LNCaP clone FGC (cell line): ENCODE results near the gene NTMT2.

Experiments used
- DNase-seq: peaks from one replicate; pipeline ENCODE4 v3.0.0-alpha.2; 2011; ENCODE audit warnings: low read depth
- H3K4me3 ChIP-seq: 2 replicates; pipeline ENCODE4 v1.5.1; 2011; ENCODE audit warnings: mild to moderate bottlenecking, low read depth, low read length, control low read depth
- CTCF ChIP-seq: IDR thresholded peaks from 2 replicates; pipeline ENCODE4 v1.5.1; 2012; ENCODE audit warnings: mild to moderate bottlenecking; ENCODE audit not compliant: control insufficient read depth, insufficient read depth; ENCODE audit errors: extremely low read depth

The NTMT2 gene

GRCh38 chr1:170204121-170204520 is 58.4 kb downstream of the NTMT2 start:
- DNase-seq = no peak
- TF ChIP-seq CTCF = no peak
- H3K4me3 ChIP-seq = no peak overlapping the region

GRCh38 chr1:170205301-170205700 is 59.5 kb downstream of the NTMT2 start:
- H3K4me3 ChIP-seq = no peak overlapping the region
- no peak for DNase-seq
- TF ChIP-seq CTCF = no peak

- no peak overlapping the region for H3K4me3 ChIP-seq
- DNase-seq = no peak
- no peak for TF ChIP-seq CTCF
Observed at GRCh38 chr1:170209125-170209524, 63.4 kb downstream of the NTMT2 start.

GRCh38 chr1:170210142-170210541 is 64.4 kb downstream of the NTMT2 start:
- no peak overlapping the region for H3K4me3 ChIP-seq
- TF ChIP-seq CTCF = no peak
- DNase-seq = no peak

- no peak for DNase-seq
- no peak overlapping the region for H3K4me3 ChIP-seq
- TF ChIP-seq CTCF = no peak
Observed at GRCh38 chr1:170213596-170213995, 67.8 kb downstream of the NTMT2 start.

GRCh38 chr1:170214117-170215032 is 68.6 kb downstream of the NTMT2 start:
- no peak for DNase-seq
- H3K4me3 ChIP-seq = no peak overlapping the region
- TF ChIP-seq CTCF = no peak
